H1 (cell line): ENCODE data around the gene HDGFL3. TPM values are rescaled to one million over a fixed set of nuclear protein-coding genes. Genes with fewer than 3 reads are reported as not detected.

ENCODE experiments used
- CTCF ChIA-PET: fragments of 300-600 bp; sonication (Branson Sonifier 250); formaldehyde crosslinking; loops from one replicate; lab custom pipeline; 2021; ENCODE audit not compliant: partially characterized antibody; lab: Charles Lee
- POLR2A ChIA-PET: fragments of 300-600 bp; sonication (Branson Sonifier 250); formaldehyde crosslinking; loops from one replicate; lab custom pipeline; 2021; ENCODE audit warnings: inconsistent platforms; ENCODE audit not compliant: partially characterized antibody; lab: Charles Lee
- DNase-seq, 2 experiments: peaks; one replicate each; pipeline versions ENCODE4 v3.0.0 to v3.0.0-alpha.2; 2010 to 2022; ENCODE audit warnings: low spot score in 2 of 2, low read depth in 1 of 2, mixed read lengths in 1 of 2
- FAIRE-seq: peaks from 2 replicates; lab custom pipeline; 2011; peaks lifted over from hg19 to GRCh38; lab: Jason Lieb, UNC
- H2AFZ ChIP-seq: 2 replicates; pipeline ENCODE4 v1.8.1; 2012; ENCODE audit warnings: low read length, inconsistent platforms
- H2AK5ac ChIP-seq: 2 replicates; pipeline ENCODE4 v1.6.1; 2013; ENCODE audit warnings: low read depth, low read length
- H2BK120ac ChIP-seq: replicated peaks from 2 replicates; pipeline ENCODE3; 2013; ENCODE audit warnings: low read depth, low read length, inconsistent platforms
- H2BK12ac ChIP-seq: 2 replicates; pipeline ENCODE4 v1.6.1; 2013; ENCODE audit warnings: low read depth, low read length
- H2BK15ac ChIP-seq: 2 replicates; pipeline ENCODE4 v1.6.1; 2013; ENCODE audit warnings: low read length
- H2BK20ac ChIP-seq: 2 replicates; pipeline ENCODE4 v1.6.1; 2013; ENCODE audit warnings: low read length
- H2BK5ac ChIP-seq: 2 replicates; pipeline ENCODE4 v1.6.1; 2013; ENCODE audit warnings: low read depth, low read length
- H3K14ac ChIP-seq: 2 replicates; pipeline ENCODE4 v1.6.1; 2013; ENCODE audit warnings: inconsistent platforms; ENCODE audit not compliant: insufficient read length
- H3K18ac ChIP-seq: 2 replicates; pipeline ENCODE4 v1.6.1; 2013; ENCODE audit warnings: low read length; ENCODE audit errors: extremely low read depth
- H3K23ac ChIP-seq: 2 replicates; pipeline ENCODE4 v1.6.1; 2013; ENCODE audit warnings: inconsistent platforms; ENCODE audit not compliant: insufficient read length
- H3K23me2 ChIP-seq: 2 replicates; pipeline ENCODE4 v1.6.1; 2013; ENCODE audit warnings: low read depth, low read length
- H3K27ac ChIP-seq: 2 replicates; pipeline ENCODE4 v1.6.1; 2011; ENCODE audit warnings: low read depth, low read length, inconsistent platforms
- H3K27me3 ChIP-seq, 4 experiments: replicated peaks in 1 of 4; 1 replicate in 1 of 4; 2 replicates in 3 of 4; pipeline versions ENCODE4 v1.6.1 to v1.8.1; 2011 to 2013; ENCODE audit warnings: low read length in 3 of 4, mild to moderate bottlenecking in 3 of 4, inconsistent platforms in 2 of 4, mixed read lengths in 2 of 4, moderate library complexity in 1 of 4; ENCODE audit not compliant: control insufficient read depth in 3 of 4, insufficient read depth in 3 of 4; ENCODE audit errors: extremely low read depth in 1 of 4
- H3K36me3 ChIP-seq, 4 experiments: 2 replicates each; pipeline versions ENCODE4 v1.6.1 to v1.8.1; 2011 to 2013; ENCODE audit warnings: mild to moderate bottlenecking in 4 of 4, low read length in 3 of 4, moderate library complexity in 2 of 4, control low read depth in 1 of 4, inconsistent platforms in 1 of 4; ENCODE audit not compliant: insufficient read depth in 4 of 4, control insufficient read depth in 2 of 4
- H3K4ac ChIP-seq: replicated peaks from 2 replicates; pipeline ENCODE3; 2013; ENCODE audit warnings: low read length, low read depth, mixed read lengths, inconsistent platforms; ENCODE audit not compliant: insufficient read length
- H3K4me1 ChIP-seq, 4 experiments: replicated peaks in 1 of 4; 1 replicate in 1 of 4; 2 replicates in 3 of 4; pipeline versions ENCODE4 v1.6.1 to v1.8.1; 2011 to 2013; ENCODE audit warnings: low read length in 3 of 4, inconsistent platforms in 2 of 4, mixed read lengths in 1 of 4; ENCODE audit not compliant: insufficient read depth in 4 of 4, control insufficient read depth in 3 of 4
- H3K4me2 ChIP-seq, 2 experiments: 2 replicates each; pipeline versions ENCODE4 v1.6.1 to v1.8.1; 2011 to 2013; ENCODE audit warnings: low read depth in 2 of 2, low read length in 2 of 2, control low read depth in 1 of 2, inconsistent platforms in 1 of 2, mild to moderate bottlenecking in 1 of 2; ENCODE audit not compliant: insufficient read depth in 1 of 2
- H3K4me3 ChIP-seq, 4 experiments: fragments of 200-600, 300-600 bp in 1 of 4; sonication (generic), shearing (Covaris generic), sonication (Bioruptor Twin) in 1 of 4; 2 replicates each; pipeline versions ENCODE4 v1.5.1 to v1.8.1; 2011 to 2016; ENCODE audit warnings: low read length in 4 of 4, low read depth in 3 of 4, control low read depth in 2 of 4, inconsistent platforms in 2 of 4, mild to moderate bottlenecking in 2 of 4, mixed read lengths in 1 of 4, moderate library complexity in 1 of 4; ENCODE audit not compliant: insufficient read depth in 2 of 4; ENCODE audit errors: extremely low read depth in 1 of 4
- H3K56ac ChIP-seq: replicated peaks from 2 replicates; pipeline ENCODE3; 2013; ENCODE audit warnings: low read depth, mild to moderate bottlenecking, mixed read lengths, low read length, inconsistent platforms; ENCODE audit not compliant: insufficient read length
- H3K79me1 ChIP-seq: 2 replicates; pipeline ENCODE4 v1.6.1; 2013; ENCODE audit warnings: low read depth, low read length, control low read depth
- H3K79me2 ChIP-seq, 2 experiments: 2 replicates each; pipeline versions ENCODE4 v1.6.1 to v1.8.1; 2012 to 2013; ENCODE audit warnings: low read length in 2 of 2, mild to moderate bottlenecking in 2 of 2, inconsistent platforms in 1 of 2; ENCODE audit not compliant: insufficient read depth in 2 of 2, control insufficient read depth in 1 of 2
- H3K9ac ChIP-seq, 4 experiments: replicated peaks in 1 of 4; 1 replicate in 1 of 4; 2 replicates in 3 of 4; pipeline versions ENCODE4 v1.6.1 to v1.8.1; 2011 to 2013; ENCODE audit warnings: low read depth in 3 of 4, low read length in 3 of 4, control low read depth in 2 of 4, mild to moderate bottlenecking in 2 of 4, moderate library complexity in 2 of 4, inconsistent platforms in 1 of 4; ENCODE audit errors: extremely low read depth in 1 of 4
- H3K9me3 ChIP-seq, 2 experiments: 2 replicates each; pipeline versions ENCODE4 v1.6.1 to v1.8.1; 2012 to 2013; ENCODE audit warnings: mild to moderate bottlenecking in 2 of 2, moderate library complexity in 2 of 2, control low read depth in 1 of 2, inconsistent platforms in 1 of 2, low read depth in 1 of 2, low read length in 1 of 2, mixed read lengths in 1 of 2; ENCODE audit not compliant: insufficient read depth in 2 of 2
- H4K20me1 ChIP-seq, 2 experiments: replicated peaks in 1 of 2; 2 replicates each; pipeline versions ENCODE3 to v1.8.1; 2011 to 2013; ENCODE audit warnings: inconsistent platforms in 2 of 2, low read length in 2 of 2, mild to moderate bottlenecking in 1 of 2; ENCODE audit not compliant: insufficient read depth in 2 of 2, control insufficient read depth in 1 of 2
- H4K5ac ChIP-seq: 2 replicates; pipeline ENCODE4 v1.6.1; 2013; ENCODE audit warnings: low read length, low read depth, mixed read lengths, inconsistent platforms; ENCODE audit not compliant: insufficient read length
- H4K8ac ChIP-seq: 2 replicates; pipeline ENCODE4 v1.8.0; 2013; ENCODE audit warnings: mild to moderate bottlenecking, moderate library complexity, low read length, inconsistent platforms; ENCODE audit not compliant: insufficient read depth; ENCODE audit errors: extremely low read depth
- H4K91ac ChIP-seq: replicated peaks from 2 replicates; pipeline ENCODE3; 2013; ENCODE audit warnings: low read length, mixed read lengths, inconsistent platforms; ENCODE audit not compliant: insufficient read length
- SIRT6 ChIP-seq: IDR thresholded peaks from one replicate; pipeline ENCODE4 v1.7.1; 2012; ENCODE audit warnings: low read length, inconsistent platforms
- SP1 ChIP-seq: IDR thresholded peaks from 2 replicates; pipeline ENCODE4 v1.6.1; 2011; ENCODE audit warnings: low read depth, low read length
- TAF1 ChIP-seq: IDR thresholded peaks from 2 replicates; pipeline ENCODE4 v1.6.1; 2011; ENCODE audit warnings: mild to moderate bottlenecking, low read depth, low read length
- polyA plus RNA-seq, 7 experiments: library from polyadenylated mRNA; depleted of rRNA in 3 of 7; stranded (reverse) in 5 of 7; unstranded in 2 of 7; fragments of >200 nt in 5 of 7; fragments of 200-250 nt in 2 of 7; gene quantifications; 1 replicate in 5 of 7; 2 replicates in 1 of 7; 4 replicates in 1 of 7; pipeline versions ENCODE4 v1.2.1 to v1.2.3, GENCODE V29; 2011 to 2013; ENCODE audit warnings: missing spikeins in 2 of 7, mixed read lengths in 2 of 7
- total RNA-seq: library from RNA; stranded (reverse); fragmentation: NEBNext Ultra II Directional; extraction: Animal tissue kit (Norgen Biotek cat#: 25700); gene quantifications from 2 replicates; pipeline ENCODE4 v1.2.1, GENCODE V29; 2021

Gene HDGFL3
- total and polyA plus RNA-seq, 2 of the 8 experiments (the other 6 are each of a cell fraction or from before 2014, with no cell fraction given): 14.1 to 149 TPM

GRCh38 chr15:83098079-83098478, 109.5 kb downstream of the HDGFL3 start:
- Histone ChIP-seq H3K18ac (no peak overlapping the region), H2AFZ (no peak overlapping the region), H3K9me3 (no peaks in the 10 kb centered on the region), H4K20me1 (no peaks in the 10 kb centered on the region), H2BK15ac (no peak overlapping the region), H3K9ac (no peak overlapping the region), H4K91ac (no peak overlapping the region), H3K27ac (no peak overlapping the region), H3K23ac (no peak overlapping the region), H2AK5ac (no peak overlapping the region), H2BK12ac (no peak overlapping the region), H3K36me3 (no peaks in the 10 kb centered on the region), H2BK20ac (no peak overlapping the region), H4K8ac (no peak overlapping the region), H3K4ac (no peak overlapping the region), H3K4me2 (no peak overlapping the region), H3K56ac (no peak overlapping the region), H3K79me1 (no peaks in the 10 kb centered on the region), H4K5ac (no peak overlapping the region), H3K14ac (no peak overlapping the region), H3K4me3 (no peak overlapping the region), H2BK120ac (no peak overlapping the region), H3K23me2 (no peaks in the 10 kb centered on the region), H3K4me1 (no peaks in the 10 kb centered on the region), H2BK5ac (no peak overlapping the region), H3K79me2 (no peaks in the 10 kb centered on the region), H3K27me3 (no peaks in the 10 kb centered on the region)
- no peak for FAIRE-seq
- ChIA-PET POLR2A (no interaction called here), CTCF (no interaction called here)
- TF ChIP-seq TAF1 (no peak), SIRT6 (no peak), SP1 (no peak)
- DNase-seq: no peak
